ENCODE measurements around the gene CST9.

GRCh38 chr20:23654717-23655116, 49.0 kb upstream of the CST9 start:
- TF ChIP-seq CTCF (IDR thresholded peaks at IDR 0.05) (no peak), POLR2A (IDR thresholded peaks at IDR 0.05) (no peak)
